GOT3 (cell line): ENCODE results near the gene SIPA1L3.
"Not testable (repeated sequence)": the region's sequence is repeated elsewhere in the genome, so short reads cannot be mapped to it uniquely, and the experiment has no call there.

ENCODE experiments used
- DNase-seq: peaks from one replicate; lab custom pipeline; 2025; ENCODE audit warnings: mixed read lengths; lab: John Stamatoyannopoulos, UW

The SIPA1L3 gene

GRCh38 chr19:38213469-38213868 lies 306.5 kb downstream of the SIPA1L3 start:
- DNase-seq: no peak

GRCh38 chr19:38213911-38214625 lies 307.1 kb downstream of the SIPA1L3 start:
- DNase-seq: peak; percentile 69

GRCh38 chr19:38216785-38217641 lies 310.0 kb downstream of the SIPA1L3 start:
- no peak for DNase-seq

- no peak for DNase-seq
Observed at GRCh38 chr19:38218204-38218603, 311.2 kb downstream of the SIPA1L3 start.

GRCh38 chr19:38219221-38219620 lies 312.2 kb downstream of the SIPA1L3 start:
- no peak for DNase-seq

GRCh38 chr19:38221421-38221820 lies 314.4 kb downstream of the SIPA1L3 start:
- no peak for DNase-seq

GRCh38 chr19:38221919-38222830 lies 315.2 kb downstream of the SIPA1L3 start:
- no peak for DNase-seq

GRCh38 chr19:38223119-38223523 lies 316.1 kb downstream of the SIPA1L3 start:
- DNase-seq: no peak

GRCh38 chr19:38223617-38224013 lies 316.6 kb downstream of the SIPA1L3 start:
- no peak for DNase-seq

GRCh38 chr19:38224014-38224862 lies 317.2 kb downstream of the SIPA1L3 start, which contains the start of gene DPF1:
Gene DPF1 (minus strand): TSS chr19:38224222. CDS start chr19:38224142, 80 bp downstream.
- peak; percentile 16 for DNase-seq

GRCh38 chr19:38224863-38225218 lies 317.8 kb downstream of the SIPA1L3 start:
- not testable (repeated sequence) for DNase-seq

- DNase-seq: no peak
Observed at GRCh38 chr19:38227287-38228004, 320.4 kb downstream of the SIPA1L3 start.

GRCh38 chr19:38228005-38228377 lies 321.0 kb downstream of the SIPA1L3 start:
- no peak for DNase-seq

- no peak for DNase-seq
Observed at GRCh38 chr19:38228491-38229439, 321.8 kb downstream of the SIPA1L3 start.

- no peak for DNase-seq
Observed at GRCh38 chr19:38229585-38230073, 322.6 kb downstream of the SIPA1L3 start.

GRCh38 chr19:38230506-38231133 lies 323.6 kb downstream of the SIPA1L3 start:
- DNase-seq: not testable (repeated sequence)

- DNase-seq: no peak
Observed at GRCh38 chr19:38231918-38232317, 324.9 kb downstream of the SIPA1L3 start.

GRCh38 chr19:38233740-38234251 lies 326.8 kb downstream of the SIPA1L3 start:
- DNase-seq: no peak
